Daoy (cell line): Measurements from ENCODE around the gene TRIM2. TPM values are rescaled to one million over a fixed set of nuclear protein-coding genes. Genes with fewer than 3 reads are reported as not detected.

ENCODE experiments used
- DNase-seq: peaks from one replicate; pipeline ENCODE4 v3.0.0-alpha.2; 2015; ENCODE audit warnings: low read depth
- total RNA-seq: library from RNA; depleted of rRNA; stranded (reverse); fragments of >200 nt; shearing (Covaris generic); gene quantifications from 2 replicates; pipeline ENCODE4 v1.2.3, GENCODE V29; 2014

TRIM2 gene
- total RNA-seq, 1 experiment from 2014 or later = 6.7 TPM

- no peak for DNase-seq
These were observed 44.5 kb downstream of the TRIM2 start for GRCh38 chr4:153248641-153249198.

GRCh38 chr4:153249199-153250041, 45.2 kb downstream of the TRIM2 start:
- DNase-seq = peak; percentile 69

GRCh38 chr4:153252122-153252521, 47.9 kb downstream of the TRIM2 start:
- DNase-seq = no peak

- DNase-seq = no peak
These were observed 51.0 kb downstream of the TRIM2 start for GRCh38 chr4:153255233-153255632.

GRCh38 chr4:153257151-153257620, 52.9 kb downstream of the TRIM2 start:
- peak; percentile 64 for DNase-seq

GRCh38 chr4:153257991-153258390, 53.7 kb downstream of the TRIM2 start:
- no peak for DNase-seq

DNA sequence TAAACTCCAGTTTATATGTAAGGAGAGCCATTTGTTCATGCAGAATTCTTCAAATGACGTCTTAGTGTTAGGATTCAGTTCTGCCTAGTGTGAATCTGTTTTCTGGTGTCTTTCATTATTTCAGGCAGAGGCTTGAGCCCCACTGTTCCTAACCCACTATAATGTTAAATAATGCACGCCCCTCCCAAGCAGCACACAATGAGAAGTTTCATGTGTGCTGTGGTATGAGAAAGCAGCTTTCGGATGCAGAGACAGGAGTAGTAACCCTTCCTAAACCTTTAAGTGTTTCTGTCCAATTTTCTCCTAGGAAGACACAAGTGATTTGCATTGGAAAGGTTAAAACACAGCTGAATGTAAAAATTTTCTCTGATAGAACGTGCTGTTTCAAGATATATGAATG, 54.5 kb downstream of the TRIM2 start:
- DNase-seq = no peak

DNA sequence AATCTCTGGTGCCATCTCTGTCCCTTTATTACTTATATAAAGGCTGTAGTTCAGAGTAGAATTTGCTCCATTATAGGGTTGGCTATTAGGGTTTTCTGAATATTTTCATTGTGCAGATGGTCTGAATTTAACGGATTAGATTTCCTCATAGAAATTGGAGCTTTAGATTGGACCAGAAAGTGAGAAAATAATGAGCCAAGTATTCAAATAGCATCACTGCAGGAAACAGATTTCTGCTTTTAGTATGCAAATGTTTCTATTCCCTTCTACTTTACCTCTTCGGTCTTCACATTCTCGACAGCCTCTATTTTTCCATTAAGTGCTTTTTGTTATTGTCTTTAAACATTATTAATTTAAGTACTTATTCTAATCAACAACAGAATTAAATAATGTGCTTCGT, 55.4 kb downstream of the TRIM2 start:
- no peak for DNase-seq

DNA sequence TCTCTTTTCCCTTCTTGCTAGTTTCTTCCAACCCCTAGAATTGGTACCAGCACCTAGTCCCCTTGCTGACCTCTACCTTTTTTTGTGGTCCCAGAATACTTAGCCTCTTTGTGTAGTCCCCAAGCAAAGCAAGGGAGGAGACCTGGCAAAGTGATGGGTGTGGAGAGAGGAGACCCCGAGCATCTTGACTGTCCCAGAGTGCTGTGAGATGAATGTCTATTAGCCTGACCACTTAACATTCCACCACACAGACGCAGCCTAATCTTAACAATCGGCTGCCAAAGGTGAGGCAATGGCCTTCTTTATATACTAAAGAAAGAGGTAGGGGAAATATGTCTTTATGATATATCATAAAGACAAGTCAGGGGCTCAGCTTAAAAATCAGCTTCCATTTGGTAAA, 55.9 kb downstream of the TRIM2 start:
- DNase-seq = no peak

- peak; percentile 7 for DNase-seq
These were observed 56.5 kb downstream of the TRIM2 start for GRCh38 chr4:153260553-153261300.

DNA sequence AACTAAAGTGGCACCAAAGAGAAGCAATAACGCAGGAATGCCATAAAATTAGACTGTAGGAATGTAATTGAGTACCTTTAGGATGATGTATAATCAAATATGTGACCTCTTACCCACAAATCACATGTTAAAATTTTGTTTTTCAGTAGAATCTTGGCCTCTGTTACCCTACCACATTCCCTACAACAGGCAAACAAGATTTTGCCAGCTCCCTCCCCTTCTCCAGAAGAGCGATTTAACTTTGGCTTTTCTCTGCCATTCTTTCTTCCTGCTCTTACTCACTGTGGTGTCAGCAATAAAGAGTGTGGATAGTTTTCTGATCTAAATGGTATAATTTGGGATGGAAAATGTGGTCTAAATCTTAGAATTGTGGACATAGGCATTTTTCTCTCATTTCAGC, 57.2 kb downstream of the TRIM2 start:
- DNase-seq = no peak

GRCh38 chr4:153261914-153262313, 57.7 kb downstream of the TRIM2 start:
- no peak for DNase-seq

GRCh38 chr4:153265306-153266047, 61.2 kb downstream of the TRIM2 start:
- DNase-seq = no peak

- DNase-seq = no peak
These were observed 62.7 kb downstream of the TRIM2 start for GRCh38 chr4:153266988-153267387.

DNA sequence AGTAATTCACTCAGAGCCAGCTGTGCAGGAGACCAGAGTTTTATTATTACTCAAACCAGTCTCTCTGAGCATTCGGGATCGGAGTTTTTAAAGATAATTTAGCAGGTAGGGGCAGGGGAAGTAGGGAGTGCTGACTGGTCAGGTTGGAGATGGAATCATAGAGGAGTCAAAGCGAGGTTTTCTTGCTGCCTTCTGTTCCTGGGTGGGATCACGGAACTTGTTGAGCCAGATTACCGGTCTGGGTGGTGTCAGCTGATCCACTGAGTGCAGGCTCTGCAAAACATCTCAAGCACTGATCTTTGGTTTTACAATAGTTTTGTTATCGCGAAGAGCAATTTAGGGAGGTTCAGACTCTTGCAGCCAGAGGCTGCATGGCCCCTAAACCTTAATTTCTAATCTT, 63.6 kb downstream of the TRIM2 start:
- DNase-seq = no peak

GRCh38 chr4:153268295-153268694, 64.1 kb downstream of the TRIM2 start:
- no peak for DNase-seq

GRCh38 chr4:153269218-153269990, 65.2 kb downstream of the TRIM2 start:
- no peak for DNase-seq

GRCh38 chr4:153270361-153270760, 66.1 kb downstream of the TRIM2 start:
- no peak for DNase-seq

DNA sequence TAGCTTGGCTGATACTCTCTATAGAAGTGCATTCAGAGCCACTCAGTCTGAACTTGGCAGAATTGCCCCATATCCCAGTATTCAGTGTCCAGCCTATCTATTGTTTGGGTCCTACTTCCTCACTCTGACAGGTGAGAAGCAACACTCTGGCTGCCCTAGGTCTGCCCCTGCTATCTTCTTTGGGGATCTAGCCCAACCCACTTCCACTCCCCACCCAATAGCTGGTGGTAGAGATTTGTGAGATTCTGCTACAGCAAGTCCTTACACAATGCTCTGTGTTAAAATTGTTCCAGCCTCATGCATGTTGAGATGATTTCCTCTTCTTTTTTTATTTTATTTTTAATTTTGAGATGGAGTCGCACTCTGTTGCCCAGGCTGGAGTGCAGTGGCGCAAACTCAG, 67.6 kb downstream of the TRIM2 start:
- no peak for DNase-seq

DNA sequence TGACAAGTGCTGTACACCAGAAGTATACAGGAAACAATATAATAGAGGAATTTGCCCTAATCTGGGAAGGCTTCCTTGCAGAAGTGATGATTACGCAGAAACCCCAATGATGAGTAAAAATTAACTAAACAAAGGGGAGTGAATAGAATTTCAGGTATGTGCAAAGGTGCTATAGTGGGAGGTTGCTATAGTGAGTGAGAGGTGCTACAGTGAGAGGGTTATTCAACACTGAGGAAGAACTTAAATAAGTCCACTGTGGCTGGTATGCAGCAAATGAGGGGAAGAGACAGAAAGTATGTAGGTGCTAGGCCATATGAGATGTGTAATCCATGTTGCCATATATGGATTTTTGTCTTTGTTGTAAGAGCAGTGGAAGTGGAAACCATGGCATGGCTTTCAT, 69.5 kb downstream of the TRIM2 start:
- no peak for DNase-seq

DNA sequence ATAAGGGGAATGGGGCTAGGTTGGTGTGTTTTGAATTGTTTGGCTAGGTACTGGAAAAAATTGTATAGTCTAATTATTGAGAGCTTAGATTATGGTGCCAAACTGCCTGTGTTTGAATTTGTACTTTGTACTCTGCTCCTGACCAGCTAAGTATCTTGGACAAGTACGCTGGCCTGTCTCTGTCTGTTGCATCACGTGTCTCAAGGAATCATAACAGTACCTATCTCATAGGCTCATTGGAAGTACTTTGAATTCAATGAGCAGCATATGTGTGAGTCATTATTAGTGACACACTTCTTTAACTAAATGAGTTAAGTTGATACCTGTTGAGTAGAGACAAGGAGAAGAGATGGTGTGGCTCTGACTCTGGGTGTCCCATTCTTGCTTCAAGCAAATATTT, 70.7 kb downstream of the TRIM2 start:
- DNase-seq = no peak
